GM06990 (cell line): ENCODE measurements around the gene HIBCH.
"Not testable (repeated sequence)": the region's sequence is repeated elsewhere in the genome, so short reads cannot be mapped to it uniquely, and the experiment has no call there.

Source experiments
- DNase-seq: peaks from one replicate; pipeline ENCODE4 v3.0.0-alpha.2; 2011; ENCODE audit not compliant: insufficient read length; ENCODE audit errors: extremely low read depth
- H3K27me3 ChIP-seq: replicated peaks from 2 replicates; pipeline ENCODE4 v1.6.0; 2011; ENCODE audit warnings: low read length; ENCODE audit not compliant: control insufficient read depth, insufficient read depth
- H3K36me3 ChIP-seq: 2 replicates; pipeline ENCODE4 v1.5.1; 2011; ENCODE audit warnings: low read length; ENCODE audit not compliant: control insufficient read depth, insufficient read depth
- H3K4me3 ChIP-seq: replicated peaks from 2 replicates; pipeline ENCODE4 v1.5.1; 2011; ENCODE audit warnings: low read depth, mild to moderate bottlenecking, control low read depth, low read length
- CTCF ChIP-seq: IDR thresholded peaks from 2 replicates; pipeline ENCODE4 v1.5.1; 2011; ENCODE audit warnings: low read length, control low read depth, mild to moderate bottlenecking, inconsistent platforms; ENCODE audit not compliant: insufficient read depth, poor library complexity, severe bottlenecking

HIBCH gene

GRCh38 chr2:190272457-190272842, 47.2 kb downstream of the HIBCH start:
- Histone ChIP-seq H3K27me3 (no peaks in the 10 kb centered on the region), H3K4me3 (no peak overlapping the region), H3K36me3 (peaks cover 1% of the 10 kb centered on the region)
- no peak for DNase-seq
- no peak for TF ChIP-seq CTCF

DNA sequence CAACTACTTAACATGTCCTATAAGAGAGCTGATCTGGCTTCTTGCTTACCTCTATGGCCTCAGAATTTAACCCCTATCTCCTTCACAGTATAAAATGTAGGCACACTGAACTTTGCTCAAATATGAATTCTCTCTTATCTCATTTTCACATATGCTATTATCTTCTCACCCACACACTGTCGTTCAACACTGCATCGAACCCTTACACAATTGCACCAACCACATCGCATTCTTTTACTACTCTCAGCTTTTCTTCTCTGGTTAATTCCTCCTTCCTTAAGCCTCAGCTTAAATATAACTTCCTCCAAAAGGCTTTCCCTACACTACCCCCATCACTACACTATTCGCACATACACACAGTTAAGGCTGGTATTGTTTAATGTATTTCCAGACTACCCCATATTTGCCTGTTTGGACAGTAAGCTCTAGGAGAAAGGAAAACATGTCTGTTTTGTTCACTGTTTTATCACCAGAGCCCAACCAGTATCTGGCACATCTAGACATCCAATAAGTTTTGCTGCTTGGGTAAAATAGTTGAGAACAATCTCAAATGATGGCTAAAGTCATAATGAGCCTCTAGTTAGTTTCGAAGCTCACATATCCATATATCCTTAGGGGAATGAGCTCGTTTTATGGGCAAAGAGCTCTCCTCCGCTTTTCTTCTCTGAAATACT, 47.7 kb downstream of the HIBCH start:
- DNase-seq: no peak
- Histone ChIP-seq H3K36me3 (peaks cover 1% of the 10 kb centered on the region), H3K27me3 (no peaks in the 10 kb centered on the region), H3K4me3 (no peak overlapping the region)
- no peak for TF ChIP-seq CTCF

DNA sequence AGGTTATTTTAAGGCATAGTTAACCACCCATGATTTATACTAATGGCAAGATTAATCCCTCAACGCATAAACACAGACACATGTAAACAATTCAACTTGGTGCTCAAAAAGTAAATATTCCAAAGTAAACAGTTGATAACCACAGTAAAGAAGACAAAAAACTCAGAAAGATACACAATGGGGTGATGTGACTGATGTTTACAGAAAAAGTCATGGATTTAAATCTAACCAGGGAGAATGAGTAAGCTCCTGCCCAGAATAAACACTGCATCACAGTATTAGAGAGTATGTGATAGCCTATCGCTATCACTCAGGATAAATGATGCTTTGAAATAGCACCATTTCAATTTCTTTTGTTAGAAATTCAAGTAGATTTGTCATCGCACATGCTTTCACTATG, 49.3 kb downstream of the HIBCH start:
- H3K27me3 ChIP-seq: no peaks in the 10 kb centered on the region
- H3K36me3 ChIP-seq: no peaks in the 10 kb centered on the region; the same call in 1 of the 2 replicates
- no peak for DNase-seq
- H3K4me3 ChIP-seq: no peak overlapping the region
- TF ChIP-seq CTCF: no peak

DNA sequence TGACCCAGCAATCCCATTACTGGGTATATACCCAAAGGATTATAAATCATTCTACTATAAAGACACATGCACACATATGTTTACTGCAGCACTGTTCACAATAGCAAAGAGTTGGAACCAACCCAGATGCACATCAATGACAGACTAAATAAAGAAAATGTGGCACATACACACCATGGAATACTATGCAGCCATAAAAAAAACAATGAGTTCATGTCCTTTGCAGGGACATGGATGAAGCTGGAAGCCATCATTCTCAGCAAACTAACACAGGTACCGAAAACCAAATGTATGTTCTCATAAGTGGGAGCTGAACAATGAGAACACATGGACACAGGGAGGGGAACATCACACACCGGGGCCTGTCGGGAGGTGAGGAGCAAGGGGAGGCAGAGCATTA, 49.9 kb downstream of the HIBCH start:
- H3K27me3 ChIP-seq: not testable (repeated sequence)

DNA sequence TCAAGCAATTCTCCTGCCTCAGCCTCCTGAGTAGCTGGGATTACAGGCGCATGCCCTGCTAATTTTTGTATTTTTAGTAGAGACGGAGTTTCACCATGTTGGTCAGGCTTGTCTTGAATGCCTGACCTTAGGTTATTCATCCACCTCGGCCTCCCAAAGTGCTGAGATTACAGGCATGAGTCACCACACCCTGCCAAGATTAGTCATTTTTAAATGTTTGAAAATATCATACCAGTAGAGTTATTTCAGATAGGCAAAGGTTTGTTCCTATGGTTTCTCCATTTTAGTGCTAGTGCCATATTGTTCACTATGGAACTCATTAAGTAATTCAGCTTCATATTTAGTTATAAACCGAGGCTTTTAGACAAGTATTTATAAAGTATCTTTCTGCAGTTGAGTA, 52.3 kb downstream of the HIBCH start:
- Histone ChIP-seq H3K4me3 (no peak overlapping the region), H3K27me3 (no peaks in the 10 kb centered on the region), H3K36me3 (no peaks in the 10 kb centered on the region)
- DNase-seq: no peak
- TF ChIP-seq CTCF: no peak

More for the DNA sequence above, 49.9 kb downstream of the HIBCH start:
- not testable (repeated sequence) for H3K4me3 ChIP-seq, H3K36me3 ChIP-seq, DNase-seq

GRCh38 chr2:190266314-190266713, 53.3 kb downstream of the HIBCH start:
- TF ChIP-seq CTCF: no peak
- no peak for DNase-seq
- Histone ChIP-seq H3K4me3 (no peak overlapping the region), H3K36me3 (no peaks in the 10 kb centered on the region), H3K27me3 (no peaks in the 10 kb centered on the region)
